ENCODE results near the gene TESPA1. TPM values are rescaled to one million over a fixed set of nuclear protein-coding genes. Genes with fewer than 3 reads are reported as not detected.

TESPA1 gene
- 1 to 10 TPM in 4 of 10 donors, under 1 TPM in 6; 0.17 to 1.4 (median 0.82) TPM for total RNA-seq
- polyA plus RNA-seq: under 1 TPM; 0.14 to 0.44 TPM
- long read RNA-seq, donor 1: 0 reads
- long read RNA-seq, donor 2: 0 reads
- long read RNA-seq, donor 3: 0 reads

GRCh38 chr12:54984658-54985376 lies at the start of gene TESPA1:
TSS of gene TESPA1 (minus strand) at chr12:54984762. CDS start at chr12:54974562, 10,200 bp downstream.
- Histone ChIP-seq H3K4me3 (peak within 1 kb of the TSS in 3 of 10 donors; percentile 4 to 44 (median 26)), H3K36me3 (no peaks in the 10 kb centered on the region), H3K27me3 (peaks cover 0 to 5% (median 0%) of the 10 kb centered on the region in 7 donors), H3K27ac (peak within 1 kb of the TSS in 6 of 10 donors; percentile 9 to 77 (median 34)), H3K9me3 (no peaks in the 10 kb centered on the region), H3K4me1 (peaks cover 0 to 26% (median 6%) of the 10 kb centered on the region in 9 donors)
- no peak for TF ChIP-seq CTCF (IDR thresholded peaks at IDR 0.05)
- ATAC-seq: peak in 7 of 8 donors; percentile 71 to 84 (median 79)
- 35 to 47% methylated on average over 12 of the region's 12 CpGs for WGBS, 2 donors
- peak; percentile 53 to 59 for DNase-seq
- intact Hi-C loops (cut with DNase I): no loop called here

GRCh38 chr12:55034218-55034617 lies 49.7 kb upstream of the TESPA1 start:
- WGBS, 2 donors: 38 to 53% methylated on average over 6 of the region's 6 CpGs
- DNase-seq (no peak), ATAC-seq (no peak)
- H3K4me3 ChIP-seq: no peak overlapping the region
- no peaks in the 10 kb centered on the region for H3K9me3 ChIP-seq
- peaks cover 0 to 21% (median 0%) of the 10 kb centered on the region in 9 donors for H3K4me1 ChIP-seq
- peaks cover 0 to 46% (median 9%) of the 10 kb centered on the region in 7 donors for H3K27me3 ChIP-seq
- no peak overlapping the region for H3K27ac ChIP-seq
- H3K36me3 ChIP-seq: no peaks in the 10 kb centered on the region
- no peak for TF ChIP-seq CTCF (IDR thresholded peaks at IDR 0.05)
- intact Hi-C loops (cut with DNase I): no loop called here

GRCh38 chr12:55025508-55025907 lies 40.9 kb upstream of the TESPA1 start:
- no peaks in the 10 kb centered on the region for H3K36me3 ChIP-seq
- no peak for ATAC-seq
- peaks cover 0 to 3% (median 0%) of the 10 kb centered on the region in 11 donors for H3K9me3 ChIP-seq
- peaks cover 0 to 63% (median 18%) of the 10 kb centered on the region in 7 donors for H3K27me3 ChIP-seq
- intact Hi-C loops (cut with DNase I): no loop called here
- WGBS, 2 donors: 52 to 55% methylated on average over 2 of the region's 2 CpGs
- no peak for DNase-seq
- TF ChIP-seq CTCF (IDR thresholded peaks at IDR 0.05): no peak
- no peak overlapping the region for H3K4me3 ChIP-seq
- H3K27ac ChIP-seq: no peak overlapping the region
- H3K4me1 ChIP-seq: no peaks in the 10 kb centered on the region

GRCh38 chr12:55024575-55024974 lies 40.0 kb upstream of the TESPA1 start:
- 52 to 71% methylated on average over 2 of the region's 2 CpGs for WGBS, 2 donors
- Histone ChIP-seq H3K4me3 (no peak overlapping the region), H3K9me3 (peaks cover 0 to 3% (median 0%) of the 10 kb centered on the region in 11 donors), H3K36me3 (no peaks in the 10 kb centered on the region), H3K27me3 (peaks cover 0 to 67% (median 18%) of the 10 kb centered on the region in 7 donors), H3K27ac (no peak overlapping the region), H3K4me1 (no peaks in the 10 kb centered on the region)
- ATAC-seq (no peak), DNase-seq (no peak)
- intact Hi-C loops (cut with DNase I): no loop called here
- TF ChIP-seq CTCF (IDR thresholded peaks at IDR 0.05): no peak

Measured in heart right ventricle (tissue), 16 donors.